Fibroblast of the conjunctiva (primary cell): ENCODE results near the gene SPACA4.

Experiments
- DNase-seq: peaks from one replicate; pipeline ENCODE4 v3.0.0-alpha.2; 2010; ENCODE audit warnings: low read depth

SPACA4 gene

GRCh38 chr19:48596679-48597465, 9.7 kb upstream of the SPACA4 start:
- no peak for DNase-seq

- no peak for DNase-seq
These were observed 7.4 kb upstream of the SPACA4 start for GRCh38 chr19:48598996-48599700.

- DNase-seq, result no peak
These were observed 5.7 kb upstream of the SPACA4 start for GRCh38 chr19:48600679-48601417.

GRCh38 chr19:48603001-48603400, 3.5 kb upstream of the SPACA4 start:
- no peak for DNase-seq

- DNase-seq, result no peak
These were observed 3.1 kb upstream of the SPACA4 start for GRCh38 chr19:48603449-48603848.

GRCh38 chr19:48603850-48604249, 2.7 kb upstream of the SPACA4 start:
- no peak for DNase-seq

GRCh38 chr19:48607359-48607755, 815 bp downstream of the SPACA4 start:
- no peak for DNase-seq

GRCh38 chr19:48608798-48609263, 2.3 kb downstream of the SPACA4 start:
- DNase-seq, result no peak

GRCh38 chr19:48609571-48610108, 3.1 kb downstream of the SPACA4 start:
- no peak for DNase-seq

GRCh38 chr19:48611872-48612271, 5.3 kb downstream of the SPACA4 start:
- no peak for DNase-seq

- DNase-seq, result no peak
These were observed 6.7 kb downstream of the SPACA4 start for GRCh38 chr19:48613024-48613851.

GRCh38 chr19:48613852-48614435, 7.4 kb downstream of the SPACA4 start:
- DNase-seq, result no peak

GRCh38 chr19:48614436-48615230, 8.1 kb downstream of the SPACA4 start, which contains the start of gene FAM83E:
Gene FAM83E (minus strand): TSS chr19:48615076. CDS start chr19:48613372, 1,704 bp downstream.
- no peak for DNase-seq

GRCh38 chr19:48615231-48616040, 8.9 kb downstream of the SPACA4 start:
- no peak for DNase-seq

- DNase-seq, result no peak
These were observed 9.5 kb downstream of the SPACA4 start for GRCh38 chr19:48616041-48616436.

- no peak for DNase-seq
These were observed 10.0 kb downstream of the SPACA4 start for GRCh38 chr19:48616491-48617056.

- DNase-seq, result no peak
These were observed 10.8 kb downstream of the SPACA4 start for GRCh38 chr19:48617146-48617937.

GRCh38 chr19:48618278-48618915, 11.9 kb downstream of the SPACA4 start:
- no peak for DNase-seq
